GM12865 (cell line): ENCODE results near the gene RXRB.

Source experiments
- DNase-seq: peaks from one replicate; pipeline ENCODE4 v3.0.0; 2010; ENCODE audit warnings: low read depth
- H3K4me3 ChIP-seq: 2 replicates; pipeline ENCODE4 v1.5.1; 2011; ENCODE audit warnings: mild to moderate bottlenecking, low read depth, low read length, control low read depth
- CTCF ChIP-seq: IDR thresholded peaks from 2 replicates; pipeline ENCODE4 v1.5.1; 2011; ENCODE audit warnings: low read length, control low read depth, low read depth, inconsistent platforms; ENCODE audit not compliant: insufficient read depth; ENCODE audit errors: missing control alignments

The RXRB gene

GRCh38 chr6:33194431-33194979 is 6.0 kb downstream of the RXRB start:
- TF ChIP-seq CTCF, result no peak
- H3K4me3 ChIP-seq, result no peak overlapping the region
- DNase-seq, result no peak

GRCh38 chr6:33193619-33194018 is 6.8 kb downstream of the RXRB start:
- TF ChIP-seq CTCF, result no peak
- no peak for DNase-seq
- H3K4me3 ChIP-seq, result no peak overlapping the region

DNA sequence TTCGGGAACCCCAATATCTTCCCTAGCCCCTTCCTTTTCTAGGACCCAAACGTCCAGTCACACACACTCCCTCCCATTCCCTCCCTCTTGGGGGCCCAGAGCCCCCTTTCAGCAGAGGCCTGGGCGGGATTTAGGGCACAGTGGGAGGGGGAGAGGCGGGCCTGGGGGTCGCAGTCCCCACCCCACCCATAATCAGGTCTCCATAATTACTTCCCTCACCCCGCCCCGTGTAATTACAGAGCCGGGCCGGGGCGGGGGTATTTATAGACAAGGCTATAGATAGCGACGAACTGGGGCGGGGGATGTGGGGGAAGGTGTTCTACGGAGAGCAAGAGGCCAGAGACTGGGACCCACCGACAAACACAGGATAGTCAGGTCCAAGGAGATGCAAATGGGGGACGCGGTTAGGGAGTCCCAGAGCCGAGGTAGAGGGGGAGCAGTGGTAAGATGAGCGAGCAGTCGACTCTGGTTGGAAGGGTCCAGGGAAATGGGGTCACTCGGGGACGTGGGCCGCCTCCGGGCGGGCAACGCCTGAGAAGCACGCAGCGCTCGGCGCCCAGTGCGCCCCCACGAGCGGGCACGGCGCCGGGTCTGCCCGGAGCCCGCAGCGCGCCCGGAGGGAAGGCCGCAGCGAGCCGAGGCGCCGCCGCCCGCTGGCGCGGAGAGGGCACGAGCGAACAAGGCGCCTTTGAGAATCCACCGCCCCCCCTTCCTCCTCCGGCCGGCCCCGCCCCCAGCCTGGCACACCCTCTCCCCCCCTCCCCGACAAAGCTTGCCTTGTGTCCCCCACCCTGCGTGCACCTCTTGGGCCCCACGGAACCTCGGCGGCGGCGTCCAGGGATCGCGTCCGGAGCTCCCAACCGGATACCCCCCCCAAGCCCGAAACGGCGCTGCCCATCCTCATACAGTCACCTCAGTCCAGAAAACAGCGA is 7.5 kb downstream of the RXRB start:
- no peak for TF ChIP-seq CTCF
- DNase-seq, result no peak
- H3K4me3 ChIP-seq, result no peak overlapping the region

- no peak for DNase-seq
- TF ChIP-seq CTCF, result no peak
- no peak within 1 kb of the TSS for H3K4me3 ChIP-seq
Measured at GRCh38 chr6:33192105-33192646, 8.3 kb downstream of the RXRB start, which contains the start of gene COL11A2. Gene COL11A2 (minus strand): TSS chr6:33192467. CDS start chr6:33192240, 227 bp downstream.

DNA sequence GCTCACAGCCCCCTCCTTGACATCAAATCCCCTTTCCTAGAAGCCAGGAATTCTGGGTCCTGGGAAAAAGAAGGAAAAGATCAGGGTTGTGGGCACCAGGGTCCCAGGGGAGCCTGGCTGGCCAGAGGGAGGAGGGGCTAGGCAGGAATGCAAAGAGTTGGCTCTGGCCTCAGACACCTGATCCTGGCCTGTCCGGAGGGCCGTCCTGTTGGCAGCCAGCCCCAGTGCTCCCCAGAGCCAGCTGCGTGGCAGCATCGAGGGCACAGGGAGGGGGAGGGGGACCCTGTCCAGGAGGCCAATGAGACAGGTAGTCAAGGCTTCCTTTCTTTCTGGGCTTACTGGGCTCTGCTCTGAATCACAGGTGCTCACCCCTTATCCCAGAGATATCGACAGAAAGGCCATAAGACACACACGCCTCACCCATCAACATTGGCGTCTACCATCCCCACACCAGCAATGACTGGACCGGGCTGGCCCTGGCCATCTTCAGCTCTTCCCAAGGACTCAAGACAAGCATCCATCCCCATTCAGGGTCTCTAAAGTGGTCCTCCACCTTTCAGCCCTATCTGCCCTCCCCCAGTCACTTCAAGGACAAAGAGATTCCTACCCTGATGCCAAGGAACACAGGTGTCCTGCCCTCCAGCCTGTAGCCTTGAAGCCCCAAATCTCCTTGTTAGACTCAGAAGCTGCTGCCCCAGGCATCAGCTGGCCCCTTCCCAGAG is 8.9 kb downstream of the RXRB start:
- H3K4me3 ChIP-seq, result no peak overlapping the region
- no peak for DNase-seq
- TF ChIP-seq CTCF, result no peak

DNA sequence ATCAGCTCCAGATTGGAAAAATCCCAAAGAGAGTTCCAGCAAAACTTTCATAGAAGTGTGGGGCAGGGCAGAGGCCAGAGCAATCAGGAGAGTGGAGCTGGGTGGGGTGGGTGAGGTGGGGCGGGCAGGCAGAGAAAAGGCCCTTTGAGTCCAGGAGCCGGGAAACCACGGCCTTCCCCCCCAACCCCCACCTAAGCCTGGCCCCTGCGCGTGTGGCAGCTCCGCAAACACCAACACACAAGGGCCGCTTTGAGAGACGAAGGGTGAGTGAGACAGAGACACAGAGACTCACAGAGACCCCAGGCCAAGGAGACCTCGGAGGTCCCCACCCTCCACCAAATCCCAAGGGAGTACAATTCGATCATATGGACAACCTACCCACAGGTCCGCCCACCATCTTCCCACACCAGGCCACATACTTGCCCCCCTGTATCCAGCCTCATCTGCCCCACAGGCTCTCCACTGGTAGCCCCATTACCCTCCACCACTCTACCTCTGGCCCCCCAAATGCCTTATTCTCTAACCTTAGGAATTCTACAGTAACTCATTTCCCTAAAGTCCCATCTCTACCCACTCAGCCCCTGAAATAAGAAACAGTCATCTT is 9.9 kb downstream of the RXRB start:
- no peak for TF ChIP-seq CTCF
- no peak for DNase-seq
- H3K4me3 ChIP-seq, result no peak overlapping the region
